Fibroblast of skin of right quadriceps (primary cell): ENCODE measurements around the gene SLC15A1.

Experiments
- DNase-seq: peaks from one replicate; pipeline ENCODE4 v3.0.0-alpha.2; 2013

The SLC15A1 gene

GRCh38 chr13:98746968-98747367, 5.5 kb downstream of the SLC15A1 start:
- no peak for DNase-seq

GRCh38 chr13:98743377-98743776, 9.1 kb downstream of the SLC15A1 start:
- no peak for DNase-seq

- DNase-seq, result no peak
Observed at GRCh38 chr13:98742961-98743360, 9.5 kb downstream of the SLC15A1 start.

- peak; percentile 21 for DNase-seq
Observed at GRCh38 chr13:98741741-98742435, 10.6 kb downstream of the SLC15A1 start.

- no peak for DNase-seq
Observed at GRCh38 chr13:98740131-98740530, 12.3 kb downstream of the SLC15A1 start.

GRCh38 chr13:98738993-98739392, 13.5 kb downstream of the SLC15A1 start:
- DNase-seq, result no peak

- no peak for DNase-seq
Observed at GRCh38 chr13:98738213-98738612, 14.3 kb downstream of the SLC15A1 start.

GRCh38 chr13:98731925-98732324, 20.5 kb downstream of the SLC15A1 start:
- no peak for DNase-seq

GRCh38 chr13:98731038-98731437, 21.4 kb downstream of the SLC15A1 start:
- DNase-seq, result no peak

GRCh38 chr13:98730441-98730840, 22.0 kb downstream of the SLC15A1 start:
- DNase-seq, result no peak

GRCh38 chr13:98729658-98730057, 22.8 kb downstream of the SLC15A1 start:
- DNase-seq, result no peak

- DNase-seq, result no peak
Observed at GRCh38 chr13:98722958-98723357, 29.5 kb downstream of the SLC15A1 start.

- no peak for DNase-seq
Observed at GRCh38 chr13:98721825-98722510, 30.5 kb downstream of the SLC15A1 start.

- DNase-seq, result no peak
Observed at GRCh38 chr13:98719527-98720250, 32.8 kb downstream of the SLC15A1 start.

GRCh38 chr13:98717891-98718290, 34.6 kb downstream of the SLC15A1 start:
- no peak for DNase-seq

- DNase-seq, result no peak
Observed at GRCh38 chr13:98717256-98717655, 35.2 kb downstream of the SLC15A1 start.

GRCh38 chr13:98710521-98710920, 42.0 kb downstream of the SLC15A1 start:
- no peak for DNase-seq

GRCh38 chr13:98707281-98707999, 45.0 kb downstream of the SLC15A1 start:
- DNase-seq, result no peak

GRCh38 chr13:98706446-98707110, 45.9 kb downstream of the SLC15A1 start:
- no peak for DNase-seq

- no peak for DNase-seq
Observed at GRCh38 chr13:98697791-98698190, 54.7 kb downstream of the SLC15A1 start.

GRCh38 chr13:98693756-98694155, 58.7 kb downstream of the SLC15A1 start:
- DNase-seq, result no peak

- no peak for DNase-seq
Observed at GRCh38 chr13:98691360-98691759, 61.1 kb downstream of the SLC15A1 start.
